ENCODE measurements around the gene MELK. TPM values are rescaled to one million over a fixed set of nuclear protein-coding genes. Genes with fewer than 3 reads are reported as not detected.

The MELK gene
- total and polyA plus RNA-seq, 4 experiments from 2014 or later = 0.16 to 0.38 (median 0.19) TPM; not detected in 1

- ChIA-PET POLR2A (ENCODE audit: partially characterized antibody) (no interaction called here), CTCF (ENCODE audit: partially characterized antibody) (no interaction called here)
These were observed 113.8 kb downstream of the MELK start for GRCh38 chr9:36686471-36686870.

GRCh38 chr9:36690412-36691168, 117.9 kb downstream of the MELK start:
- peaks cover 4% of the 10 kb centered on the region for H3K27me3 ChIP-seq (ENCODE audit: insufficient read depth, low read length)
- ChIA-PET CTCF (ENCODE audit: partially characterized antibody) (interaction anchor here (0.6 kb wide), 1 partner anchor 41 kb away, joined by 3 read pairs; no protein-coding TSS in a partner anchor), POLR2A (ENCODE audit: partially characterized antibody) (no interaction called here)
- H3K4me3 ChIP-seq (ENCODE audit: low read length in 2 of 2) = no peak overlapping the region
- Mint-ChIP-seq H3K27me3 (peaks cover 5 to 19% of the 10 kb centered on the region in 2 donors), H3K4me1 (no peaks in the 10 kb centered on the region), H3K36me3 (no peaks in the 10 kb centered on the region), H3K9me3 (peaks cover 0 to 5% (median 0%) of the 10 kb centered on the region in 8 donors), H3K4me3 (no peak overlapping the region), H3K27ac (no peak overlapping the region)
- DNase-seq = no peak
- H3K9me3 ChIP-seq (ENCODE audit: control insufficient read depth in 1 of 2, low read length in 2 of 2) = no peaks in the 10 kb centered on the region
- no peak overlapping the region for H3K27ac ChIP-seq (ENCODE audit: low read depth, low read length)
- intact Hi-C loops (cut with micrococcal nuclease) = no loop called here
- no peaks in the 10 kb centered on the region for H3K4me1 ChIP-seq (ENCODE audit: insufficient read depth, low read length)
- H3K36me3 ChIP-seq (ENCODE audit: insufficient read depth, low read length) = no peaks in the 10 kb centered on the region

More at GRCh38 chr9:36686471-36686870, 113.8 kb downstream of the MELK start:
- intact Hi-C loops (cut with micrococcal nuclease) = no loop called here
- H3K27me3 ChIP-seq (ENCODE audit: insufficient read depth, low read length) = no peaks in the 10 kb centered on the region
- H3K36me3 ChIP-seq (ENCODE audit: insufficient read depth, low read length) = no peaks in the 10 kb centered on the region
- H3K4me3 ChIP-seq (ENCODE audit: low read length in 2 of 2) = no peak overlapping the region
- no peak for DNase-seq
- no peaks in the 10 kb centered on the region for H3K9me3 ChIP-seq (ENCODE audit: control insufficient read depth in 1 of 2, low read length in 2 of 2)
- peaks cover 1 to 6% of the 10 kb centered on the region in 2 donors for H3K27me3 Mint-ChIP-seq
- no peaks in the 10 kb centered on the region for H3K4me1 ChIP-seq (ENCODE audit: insufficient read depth, low read length)
- no peaks in the 10 kb centered on the region for H3K36me3 Mint-ChIP-seq
- peaks cover 0 to 14% (median 6%) of the 10 kb centered on the region in 8 donors for H3K9me3 Mint-ChIP-seq
- no peak overlapping the region for H3K27ac Mint-ChIP-seq
- no peaks in the 10 kb centered on the region for H3K4me1 Mint-ChIP-seq
- no peak overlapping the region for H3K27ac ChIP-seq (ENCODE audit: low read depth, low read length)
- H3K4me3 Mint-ChIP-seq = no peak overlapping the region

- H3K4me3 ChIP-seq (ENCODE audit: low read length in 2 of 2) = no peak overlapping the region
- H3K36me3 ChIP-seq (ENCODE audit: insufficient read depth, low read length) = no peaks in the 10 kb centered on the region
- peaks cover 5 to 19% of the 10 kb centered on the region in 2 donors for H3K27me3 Mint-ChIP-seq
- H3K27ac Mint-ChIP-seq = no peak overlapping the region
- DNase-seq = no peak
- CTCF ChIA-PET (ENCODE audit: partially characterized antibody) = no interaction called here
- peaks cover 0 to 5% (median 1%) of the 10 kb centered on the region in 8 donors for H3K9me3 Mint-ChIP-seq
- H3K36me3 Mint-ChIP-seq = no peaks in the 10 kb centered on the region
- intact Hi-C loops (cut with micrococcal nuclease) = no loop called here
- H3K4me3 Mint-ChIP-seq = no peak overlapping the region
- no peaks in the 10 kb centered on the region for H3K4me1 Mint-ChIP-seq
- POLR2A ChIA-PET (ENCODE audit: partially characterized antibody) = no interaction called here
- no peaks in the 10 kb centered on the region for H3K4me1 ChIP-seq (ENCODE audit: insufficient read depth, low read length)
- H3K27ac ChIP-seq (ENCODE audit: low read depth, low read length) = no peak overlapping the region
- H3K27me3 ChIP-seq (ENCODE audit: insufficient read depth, low read length) = peaks cover 4% of the 10 kb centered on the region
- no peaks in the 10 kb centered on the region for H3K9me3 ChIP-seq (ENCODE audit: control insufficient read depth in 1 of 2, low read length in 2 of 2)
These were observed 119.0 kb downstream of the MELK start for GRCh38 chr9:36691671-36692070.

- Histone ChIP-seq H3K4me3 (ENCODE audit: low read length in 2 of 2) (no peak overlapping the region), H3K27me3 (ENCODE audit: insufficient read depth, low read length) (no peaks in the 10 kb centered on the region), H3K36me3 (ENCODE audit: insufficient read depth, low read length) (no peaks in the 10 kb centered on the region), H3K27ac (ENCODE audit: low read depth, low read length) (no peak overlapping the region), H3K9me3 (ENCODE audit: control insufficient read depth in 1 of 2, low read length in 2 of 2) (no peaks in the 10 kb centered on the region), H3K4me1 (ENCODE audit: insufficient read depth, low read length) (no peaks in the 10 kb centered on the region)
- H3K27ac Mint-ChIP-seq = no peak overlapping the region
- H3K9me3 Mint-ChIP-seq = peaks cover 4 to 40% (median 30%) of the 10 kb centered on the region in 8 donors
- H3K4me1 Mint-ChIP-seq = no peaks in the 10 kb centered on the region
- peaks cover 3 to 9% of the 10 kb centered on the region in 2 donors for H3K36me3 Mint-ChIP-seq
- H3K4me3 Mint-ChIP-seq = no peak overlapping the region
- no peak for DNase-seq
- H3K27me3 Mint-ChIP-seq = peaks cover 10 to 18% of the 10 kb centered on the region in 2 donors
- intact Hi-C loops (cut with micrococcal nuclease) = no loop called here
- CTCF ChIA-PET (ENCODE audit: partially characterized antibody) = no interaction called here
- POLR2A ChIA-PET (ENCODE audit: partially characterized antibody) = no interaction called here
These were observed 126.3 kb downstream of the MELK start for GRCh38 chr9:36698984-36699383.

GRCh38 chr9:36704148-36704547, 131.5 kb downstream of the MELK start:
- Mint-ChIP-seq H3K27me3 (peaks cover 18 to 23% of the 10 kb centered on the region in 2 donors), H3K27ac (no peak overlapping the region), H3K9me3 (peaks cover 4 to 16% (median 11%) of the 10 kb centered on the region in 8 donors), H3K4me1 (no peaks in the 10 kb centered on the region), H3K36me3 (peaks cover 3 to 4% of the 10 kb centered on the region in 2 donors), H3K4me3 (no peak overlapping the region)
- POLR2A ChIA-PET (ENCODE audit: partially characterized antibody) = no interaction called here
- Histone ChIP-seq H3K36me3 (ENCODE audit: insufficient read depth, low read length) (no peaks in the 10 kb centered on the region), H3K9me3 (ENCODE audit: control insufficient read depth in 1 of 2, low read length in 2 of 2) (no peaks in the 10 kb centered on the region), H3K27me3 (ENCODE audit: insufficient read depth, low read length) (no peaks in the 10 kb centered on the region), H3K4me3 (ENCODE audit: low read length in 2 of 2) (no peak overlapping the region), H3K27ac (ENCODE audit: low read depth, low read length) (no peak overlapping the region), H3K4me1 (ENCODE audit: insufficient read depth, low read length) (no peaks in the 10 kb centered on the region)
- DNase-seq = no peak
- CTCF ChIA-PET (ENCODE audit: partially characterized antibody) = no interaction called here
- intact Hi-C loops (cut with micrococcal nuclease) = no loop called here

GRCh38 chr9:36713515-36714490, 141.1 kb downstream of the MELK start:
- Histone ChIP-seq H3K36me3 (ENCODE audit: insufficient read depth, low read length) (no peaks in the 10 kb centered on the region), H3K4me3 (ENCODE audit: low read length in 2 of 2) (no peak overlapping the region), H3K4me1 (ENCODE audit: insufficient read depth, low read length) (no peaks in the 10 kb centered on the region), H3K27ac (ENCODE audit: low read depth, low read length) (no peak overlapping the region), H3K9me3 (ENCODE audit: control insufficient read depth in 1 of 2, low read length in 2 of 2) (no peaks in the 10 kb centered on the region), H3K27me3 (ENCODE audit: insufficient read depth, low read length) (no peaks in the 10 kb centered on the region)
- CTCF ChIA-PET (ENCODE audit: partially characterized antibody) = no interaction called here
- DNase-seq = no peak
- peaks cover 0 to 4% (median 3%) of the 10 kb centered on the region in 8 donors for H3K9me3 Mint-ChIP-seq
- POLR2A ChIA-PET (ENCODE audit: partially characterized antibody) = no interaction called here
- H3K36me3 Mint-ChIP-seq = no peaks in the 10 kb centered on the region
- H3K4me1 Mint-ChIP-seq = peaks cover 0 to 3% (median 0%) of the 10 kb centered on the region in 4 donors
- intact Hi-C loops (cut with micrococcal nuclease) = no loop called here
- H3K27me3 Mint-ChIP-seq = peaks cover 3 to 9% of the 10 kb centered on the region in 2 donors
- peak overlapping the region in 1 of 7 donors; percentile 51 for H3K27ac Mint-ChIP-seq
- H3K4me3 Mint-ChIP-seq = no peak overlapping the region

GRCh38 chr9:36716496-36716895, 143.8 kb downstream of the MELK start:
- Histone ChIP-seq H3K27ac (ENCODE audit: low read depth, low read length) (no peak overlapping the region), H3K4me3 (ENCODE audit: low read length in 2 of 2) (no peak overlapping the region), H3K27me3 (ENCODE audit: insufficient read depth, low read length) (no peaks in the 10 kb centered on the region), H3K4me1 (ENCODE audit: insufficient read depth, low read length) (no peaks in the 10 kb centered on the region), H3K9me3 (ENCODE audit: control insufficient read depth in 1 of 2, low read length in 2 of 2) (no peaks in the 10 kb centered on the region), H3K36me3 (ENCODE audit: insufficient read depth, low read length) (no peaks in the 10 kb centered on the region)
- Mint-ChIP-seq H3K27ac (no peak overlapping the region), H3K4me3 (no peak overlapping the region), H3K4me1 (no peaks in the 10 kb centered on the region), H3K9me3 (peaks cover 0 to 4% (median 3%) of the 10 kb centered on the region in 8 donors), H3K27me3 (peaks cover 3 to 9% of the 10 kb centered on the region in 2 donors), H3K36me3 (no peaks in the 10 kb centered on the region)
- POLR2A ChIA-PET (ENCODE audit: partially characterized antibody) = no interaction called here
- no peak for DNase-seq
- intact Hi-C loops (cut with micrococcal nuclease) = no loop called here
- CTCF ChIA-PET (ENCODE audit: partially characterized antibody) = no interaction called here

Measured in CD4-positive, alpha-beta memory T cell (primary cell).